RPMI7951 (cell line): ENCODE measurements around the gene RTN1. TPM values are rescaled to one million over a fixed set of nuclear protein-coding genes. Genes with fewer than 3 reads are reported as not detected.
"Not testable (repeated sequence)": the region's sequence is repeated elsewhere in the genome, so short reads cannot be mapped to it uniquely, and the experiment has no call there.

ENCODE experiments used
- DNase-seq: peaks from one replicate; pipeline ENCODE4 v3.0.0-alpha.2; 2012; ENCODE audit warnings: low read depth
- total RNA-seq: library from RNA; depleted of rRNA; stranded (reverse); fragments of >200 nt; shearing (Covaris generic); gene quantifications from 2 replicates; pipeline ENCODE4 v1.2.3, GENCODE V29; 2014

RTN1 gene
- total RNA-seq, 1 experiment from 2014 or later, result not detected

GRCh38 chr14:59704054-59704645 lies 166.4 kb downstream of the RTN1 start:
- DNase-seq, result no peak

DNA sequence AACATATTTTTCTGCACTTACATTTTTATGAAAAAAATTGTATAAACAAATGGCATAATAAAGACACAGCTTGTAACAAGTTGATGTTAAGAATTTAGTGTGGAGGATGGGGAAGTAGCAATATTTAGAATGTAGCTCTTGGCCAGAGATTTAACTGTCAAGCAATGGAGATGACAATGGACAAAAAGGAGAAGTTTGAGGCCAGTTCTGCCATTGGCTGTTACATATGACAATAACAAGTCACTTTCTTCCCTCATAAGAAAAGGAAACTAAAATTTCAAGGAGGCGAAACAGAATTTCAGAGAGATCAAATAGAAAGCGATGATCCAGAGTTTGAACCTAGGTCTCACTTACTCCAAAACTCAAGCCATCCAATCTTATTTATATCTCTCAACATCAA lies 171.1 kb downstream of the RTN1 start:
- no peak for DNase-seq

- peak; percentile 11 for DNase-seq
Observed at GRCh38 chr14:59698793-59699192, 171.8 kb downstream of the RTN1 start.

DNA sequence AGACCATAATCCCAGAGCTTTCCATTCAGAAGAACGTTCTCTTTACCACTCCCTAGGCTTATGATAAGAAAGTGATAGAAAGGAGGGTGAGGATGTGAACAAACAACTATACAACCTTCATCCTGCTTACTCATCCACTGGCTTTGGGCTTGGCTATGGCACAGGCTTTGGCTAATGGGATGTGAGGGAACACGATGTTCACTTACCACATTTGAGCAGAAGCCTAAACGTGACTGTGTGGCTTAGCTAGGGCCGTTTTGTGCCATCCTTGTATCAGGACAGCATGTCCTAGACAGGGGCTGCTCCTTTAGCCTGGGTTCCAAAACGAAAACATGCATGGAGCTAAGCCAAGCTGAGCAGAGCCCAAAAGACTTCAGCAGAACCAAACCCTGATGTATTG lies 175.4 kb downstream of the RTN1 start:
- DNase-seq, result no peak

DNA sequence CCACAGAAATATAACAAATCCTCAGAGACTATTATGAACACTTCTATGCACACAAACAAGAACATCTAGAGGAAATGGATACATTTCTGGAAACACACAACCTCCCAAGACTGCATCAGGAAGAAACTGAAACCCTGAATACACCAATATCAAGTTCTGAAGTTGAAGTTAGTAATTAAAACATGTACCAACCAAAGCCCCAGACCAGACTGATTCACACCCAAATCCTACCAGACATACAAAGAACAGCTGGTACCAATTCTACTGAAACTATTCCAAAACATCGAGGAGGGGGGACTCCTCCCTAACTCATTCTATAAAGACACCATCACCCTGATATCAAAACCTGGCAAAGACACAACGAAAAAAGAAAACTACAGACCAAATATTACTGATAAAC lies 179.3 kb downstream of the RTN1 start:
- DNase-seq, result no peak

DNA sequence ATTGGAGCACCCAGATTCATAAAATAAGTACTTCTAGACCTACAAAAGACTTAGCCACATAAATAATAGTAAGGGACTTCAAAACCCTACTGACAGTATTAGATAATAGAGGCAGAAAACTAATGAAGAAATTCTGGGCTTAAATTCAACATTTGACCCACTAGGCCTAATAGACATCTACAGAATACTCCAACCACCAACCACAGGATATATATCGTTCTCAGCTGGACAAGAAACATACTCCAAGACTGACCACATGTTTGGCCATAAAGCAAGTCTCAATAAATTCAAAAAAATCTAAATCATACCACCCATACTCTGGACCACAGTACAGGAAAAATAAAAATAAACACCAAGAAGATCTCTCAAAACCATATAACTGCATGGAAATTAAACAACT lies 180.2 kb downstream of the RTN1 start:
- no peak for DNase-seq

DNA sequence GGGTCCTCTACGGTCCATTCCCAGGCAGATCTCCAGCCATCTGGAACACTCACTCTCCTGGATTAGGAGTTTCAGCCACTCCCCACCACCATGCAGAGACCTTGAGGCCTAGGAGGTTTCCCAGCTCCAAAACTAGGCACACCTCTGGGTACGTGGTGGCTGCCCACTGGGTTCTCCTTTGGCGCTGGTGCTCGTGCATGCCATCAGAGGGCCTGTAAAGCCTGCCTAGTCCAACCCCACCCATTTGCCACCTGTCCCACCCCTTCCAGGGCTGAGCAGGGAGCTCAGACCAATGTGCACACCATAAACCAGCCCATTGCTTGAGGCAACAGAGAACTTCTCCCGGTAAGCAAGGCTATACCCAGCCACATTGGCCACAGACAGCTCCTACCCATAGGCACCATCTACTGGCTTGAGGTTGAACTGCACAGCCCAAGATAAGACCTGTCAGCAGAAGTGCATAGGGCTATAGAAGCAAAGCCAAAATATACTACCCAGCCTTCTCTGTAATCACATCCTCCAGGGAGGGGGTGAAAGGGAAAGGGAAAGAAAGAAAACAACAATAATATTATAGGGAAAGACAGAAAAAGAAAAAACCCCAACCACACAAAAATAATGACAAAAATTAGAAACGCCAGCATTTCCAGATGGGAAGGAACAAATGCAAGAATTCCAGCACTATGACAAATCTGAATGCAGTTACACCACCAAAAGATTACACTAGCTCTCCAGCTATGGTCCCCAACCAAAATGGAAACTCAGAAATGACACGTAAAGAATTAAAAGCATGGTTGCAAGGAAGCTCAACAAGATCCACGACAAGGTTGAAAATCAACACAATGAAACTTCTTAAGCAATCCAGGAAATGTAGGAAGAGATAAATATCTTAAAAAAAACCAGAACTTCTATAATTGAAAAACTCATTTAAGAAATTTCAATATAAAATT lies 182.1 kb downstream of the RTN1 start:
- peak; percentile 45 for DNase-seq

DNA sequence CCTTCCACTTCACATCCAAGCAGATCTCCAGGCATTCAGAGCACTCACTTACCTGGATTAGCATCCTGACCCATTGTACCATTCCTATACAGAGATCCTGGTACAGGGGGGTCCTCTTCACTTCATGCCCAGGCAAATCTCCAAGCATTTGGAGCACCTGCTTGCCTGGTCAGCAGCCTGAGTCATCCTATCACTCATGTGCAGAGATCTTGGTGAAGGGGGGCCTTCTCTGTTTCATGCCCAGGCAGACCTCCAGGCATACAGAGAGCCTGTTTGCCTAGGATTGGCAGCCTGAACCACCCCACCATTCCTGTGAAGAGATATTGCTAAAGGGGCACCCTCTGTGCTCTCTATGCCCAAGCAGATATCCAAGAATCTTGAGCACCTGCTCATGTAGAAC lies 182.9 kb downstream of the RTN1 start:
- DNase-seq, result no peak

- DNase-seq, result no peak
Observed at GRCh38 chr14:59679872-59680271, 190.7 kb downstream of the RTN1 start.

DNA sequence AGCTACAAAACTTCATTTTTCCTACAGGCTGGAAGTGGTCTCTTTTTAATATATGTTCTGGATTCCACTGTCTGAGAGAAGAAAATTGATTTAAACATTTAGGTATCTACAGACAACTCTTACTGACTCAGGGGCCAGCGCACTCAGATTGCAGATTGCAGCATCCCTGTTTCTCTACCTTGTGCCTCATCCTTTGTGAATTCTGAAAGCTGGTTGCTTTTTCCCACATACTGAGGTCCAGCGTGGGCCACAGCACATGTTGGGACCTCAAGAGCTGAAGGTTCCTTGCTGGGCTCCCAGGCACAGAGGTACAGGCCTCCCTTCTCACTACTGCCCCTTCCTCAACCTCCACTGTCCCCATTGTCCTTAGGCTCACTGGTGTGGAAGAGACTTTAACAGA lies 192.2 kb downstream of the RTN1 start:
- DNase-seq, result no peak

DNA sequence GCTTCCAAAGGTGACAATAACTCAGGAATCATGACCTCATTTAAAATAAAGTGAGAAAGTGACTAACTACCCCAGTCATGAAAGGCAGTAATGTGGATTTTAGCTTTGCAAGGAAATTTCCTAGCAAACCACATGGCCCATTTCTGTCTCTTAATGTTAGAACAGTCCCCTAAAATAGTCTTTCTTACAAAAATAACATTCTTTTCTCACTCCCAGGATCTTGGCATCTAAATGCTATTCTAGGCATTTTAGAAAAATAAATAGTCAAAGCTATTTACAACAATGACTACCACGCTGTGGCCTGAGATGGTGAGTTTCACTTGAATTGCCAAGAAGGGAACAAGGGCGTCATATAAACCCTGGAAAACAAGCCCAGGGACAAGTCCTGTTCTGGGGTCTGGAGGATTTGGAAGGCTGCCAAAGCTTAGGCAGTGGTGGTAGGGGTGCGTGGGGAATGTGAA lies 192.8 kb downstream of the RTN1 start:
- DNase-seq, result no peak

- no peak for DNase-seq
Observed at GRCh38 chr14:59675394-59675793, 195.2 kb downstream of the RTN1 start.

DNA sequence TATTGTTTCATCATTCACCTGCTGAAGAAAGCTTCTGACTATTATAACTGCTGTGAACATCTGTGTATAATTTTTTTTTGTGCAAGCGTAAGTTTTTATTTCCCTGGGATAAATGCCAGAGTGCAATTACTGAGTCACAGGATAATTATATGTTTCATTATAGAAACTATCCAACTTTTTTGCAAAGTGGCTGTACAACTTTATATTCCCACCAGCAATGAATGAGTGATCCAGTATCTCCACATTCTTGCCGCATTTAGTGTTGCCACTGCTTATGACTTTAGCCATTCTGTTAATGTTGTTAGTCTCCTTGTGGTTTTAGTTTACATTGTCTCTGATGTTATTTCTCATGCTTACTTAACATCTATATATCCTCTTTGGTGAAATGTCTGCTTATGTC lies 205.8 kb downstream of the RTN1 start:
- DNase-seq, result peak; percentile 31

GRCh38 chr14:59657769-59658168 lies 212.8 kb downstream of the RTN1 start:
- no peak for DNase-seq

DNA sequence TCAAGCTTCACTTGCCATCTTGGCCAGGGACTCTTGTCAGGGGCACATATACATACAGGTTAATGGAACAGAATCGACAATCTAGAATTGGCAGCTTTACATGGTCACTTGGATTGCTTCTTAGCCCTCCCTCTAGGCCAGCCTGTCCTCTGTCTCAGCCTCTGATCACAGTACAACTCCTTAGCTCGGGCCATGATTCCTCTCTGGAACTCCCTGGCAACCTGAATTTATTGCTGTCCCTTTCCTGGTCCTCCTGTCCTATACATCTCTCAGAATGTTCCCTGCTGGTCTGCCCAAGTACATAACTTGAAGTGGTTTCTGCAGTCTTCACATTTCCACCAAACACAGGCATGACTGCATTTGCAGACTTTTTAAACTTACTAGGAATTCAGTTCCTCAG lies 214.1 kb downstream of the RTN1 start:
- no peak for DNase-seq

DNA sequence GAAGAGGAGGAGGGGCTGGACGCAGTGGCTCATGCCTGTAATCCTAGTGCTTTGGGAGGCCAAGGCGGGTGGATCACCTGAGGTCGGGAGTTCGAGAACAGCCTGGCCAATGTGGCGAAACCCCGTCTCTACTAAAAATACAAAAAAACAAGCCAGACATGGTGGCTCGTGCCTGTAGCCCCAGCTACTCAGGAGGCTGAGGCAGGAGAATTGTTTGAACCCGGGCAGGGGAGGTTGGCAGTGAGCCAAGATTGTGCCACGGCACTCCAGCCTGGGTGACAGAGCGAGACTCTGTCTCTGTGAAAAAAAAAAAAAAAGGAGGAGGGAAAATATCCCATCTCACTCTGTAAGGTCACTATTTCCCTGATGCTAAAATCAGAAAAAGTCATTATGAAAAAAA lies 216.4 kb downstream of the RTN1 start:
- not testable (repeated sequence) for DNase-seq

DNA sequence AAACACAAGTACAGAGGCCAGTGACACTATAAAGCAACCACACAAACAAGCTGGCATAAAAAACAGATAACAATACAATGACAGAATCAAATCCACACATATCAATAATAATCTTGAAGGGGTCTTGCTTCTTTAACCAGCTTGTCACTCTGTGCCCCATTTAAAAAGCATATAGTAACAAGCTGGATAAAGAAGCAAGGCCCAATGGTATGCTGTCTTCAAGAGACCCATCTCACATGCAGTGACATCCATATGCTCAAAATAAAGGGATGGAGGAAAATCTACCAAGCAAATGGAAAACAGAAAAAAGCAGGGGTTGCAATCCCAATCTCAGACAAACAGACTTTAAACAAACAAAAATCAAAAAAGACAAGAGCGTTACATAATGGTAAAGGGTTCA lies 223.7 kb downstream of the RTN1 start:
- not testable (repeated sequence) for DNase-seq

DNA sequence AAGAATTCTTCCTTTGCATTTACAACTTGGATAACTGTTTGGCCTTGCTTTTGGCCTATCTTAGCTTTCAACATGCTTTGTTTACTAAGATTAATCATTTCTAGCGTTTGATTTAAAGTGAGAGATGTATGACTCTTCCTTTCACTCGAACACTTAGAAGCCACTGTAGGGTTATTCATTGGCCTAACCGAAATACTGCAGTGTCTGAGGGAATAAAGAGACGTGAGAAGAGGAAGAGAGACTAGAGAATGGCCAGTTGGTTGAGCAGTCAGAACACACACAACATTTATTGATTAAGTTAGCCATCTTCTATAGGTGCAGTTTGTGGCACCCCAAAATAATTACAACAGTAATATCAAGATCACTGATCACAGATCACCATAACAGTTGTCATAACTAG lies 231.7 kb downstream of the RTN1 start:
- DNase-seq, result no peak

DNA sequence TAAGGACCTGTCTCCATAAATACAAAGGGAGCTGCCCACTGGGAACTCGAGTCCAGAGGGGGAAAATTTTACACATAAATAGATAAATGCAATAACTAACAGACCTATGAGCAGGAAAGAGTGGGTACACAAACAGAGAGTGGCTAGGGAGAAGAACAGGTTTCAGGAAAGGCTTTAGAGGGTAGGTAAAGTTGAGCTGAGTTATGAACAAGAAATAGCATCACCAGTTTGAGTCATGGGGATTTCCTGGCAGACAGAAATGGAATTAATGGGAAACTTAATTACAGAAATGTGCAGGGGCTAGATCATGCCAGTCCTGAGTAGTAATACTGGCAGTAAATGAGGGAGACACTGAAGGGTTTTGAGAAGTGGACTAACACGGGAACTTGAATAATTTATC lies 236.0 kb downstream of the RTN1 start:
- DNase-seq, result no peak

GRCh38 chr14:59633486-59633885 lies 237.1 kb downstream of the RTN1 start:
- DNase-seq, result no peak

- no peak for DNase-seq
Observed at GRCh38 chr14:59632381-59632780, 238.2 kb downstream of the RTN1 start.

DNA sequence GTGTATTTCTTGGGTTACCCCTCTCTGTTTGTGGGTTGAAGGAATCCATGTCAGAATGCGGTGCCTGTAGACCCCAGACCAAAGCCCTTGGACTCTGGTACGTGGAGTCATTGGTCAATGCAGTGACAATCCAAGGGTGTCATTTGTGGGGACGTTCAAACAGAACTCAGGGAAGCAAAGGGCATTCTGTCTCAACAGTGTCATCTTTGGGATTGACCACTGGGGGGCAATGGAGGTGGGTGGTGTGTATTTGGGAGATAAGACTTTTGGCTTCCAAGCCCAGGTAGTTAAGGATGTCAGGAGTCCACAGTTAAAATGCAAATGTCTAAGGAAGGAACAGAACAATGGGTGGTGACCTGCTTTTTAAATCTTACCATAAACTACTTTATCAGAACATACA lies 239.3 kb downstream of the RTN1 start:
- DNase-seq, result no peak

DNA sequence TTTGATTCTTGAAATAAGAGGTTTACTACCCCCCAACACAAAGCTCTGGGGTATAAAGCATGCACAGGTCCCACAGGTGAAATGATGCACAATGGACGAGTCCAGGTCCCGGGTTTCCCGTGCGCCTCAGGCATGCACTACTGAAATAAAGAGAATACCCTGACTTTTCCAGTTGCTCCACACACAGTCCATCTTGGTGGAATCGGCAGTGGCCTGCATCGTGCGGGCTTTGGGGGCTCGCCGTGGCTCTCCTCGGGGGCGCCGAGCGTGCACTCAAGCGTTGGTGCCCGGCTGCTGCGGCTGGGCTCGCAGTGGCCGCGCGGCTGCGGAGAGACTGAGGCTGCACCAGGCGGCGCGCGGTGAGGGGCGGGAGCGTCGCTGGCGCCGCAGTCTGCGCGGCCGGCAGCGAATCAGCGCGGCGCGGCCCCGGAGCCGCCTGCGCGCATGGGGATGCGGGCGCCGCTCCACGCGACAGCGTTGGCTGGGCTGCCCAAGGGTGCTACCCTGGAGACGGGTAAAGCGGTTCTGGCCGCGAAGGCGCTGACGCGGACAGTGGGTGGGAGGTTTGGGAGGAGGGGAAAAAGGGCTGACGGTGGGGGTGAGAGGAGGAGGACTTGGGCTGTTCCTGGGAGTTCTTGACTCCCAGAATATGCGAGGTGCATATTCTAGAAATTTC lies 240.2 kb downstream of the RTN1 start:
- DNase-seq, result no peak
